ENCODE results near the gene GAPDH.

DNA sequence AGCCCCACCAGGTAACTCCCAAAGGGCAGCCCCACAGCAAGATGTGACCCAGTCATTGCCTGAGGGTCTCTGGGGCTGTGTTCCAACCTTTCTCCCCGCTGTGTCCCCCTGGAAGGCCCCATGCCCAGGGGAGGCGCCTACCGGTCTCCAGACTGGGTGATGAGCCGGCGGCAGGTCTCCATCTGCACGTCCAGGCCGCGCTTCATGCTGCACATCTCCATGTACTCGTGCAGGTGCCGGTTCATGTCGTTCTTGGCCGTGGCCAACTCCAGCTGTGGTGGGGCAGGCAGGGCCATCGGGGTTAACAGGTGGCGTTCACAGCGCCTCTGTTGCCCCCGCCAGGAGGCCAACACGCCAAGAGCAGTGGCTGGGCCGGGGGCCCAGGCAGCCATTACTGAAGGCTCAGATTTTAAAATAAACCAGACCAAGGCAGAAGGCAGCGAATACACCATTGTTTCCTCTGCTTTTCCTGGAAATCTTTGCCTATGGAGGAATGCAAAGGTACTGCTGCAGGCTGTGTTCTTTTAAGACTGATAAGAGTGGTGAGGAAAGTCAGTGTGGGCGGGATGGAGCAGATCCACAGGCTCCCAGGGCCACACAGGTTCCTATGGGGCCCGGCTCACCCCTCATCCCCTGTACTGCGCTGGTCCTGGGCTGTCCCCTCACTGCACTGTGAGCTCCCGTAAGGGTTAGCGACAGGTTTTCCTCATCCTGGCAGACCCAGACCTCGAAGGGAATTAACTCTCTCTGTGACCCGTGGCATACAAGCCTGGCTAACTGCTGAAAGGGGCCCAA, 7.3 kb downstream of the GAPDH start:
- TF ChIP-seq, protein P1, sequence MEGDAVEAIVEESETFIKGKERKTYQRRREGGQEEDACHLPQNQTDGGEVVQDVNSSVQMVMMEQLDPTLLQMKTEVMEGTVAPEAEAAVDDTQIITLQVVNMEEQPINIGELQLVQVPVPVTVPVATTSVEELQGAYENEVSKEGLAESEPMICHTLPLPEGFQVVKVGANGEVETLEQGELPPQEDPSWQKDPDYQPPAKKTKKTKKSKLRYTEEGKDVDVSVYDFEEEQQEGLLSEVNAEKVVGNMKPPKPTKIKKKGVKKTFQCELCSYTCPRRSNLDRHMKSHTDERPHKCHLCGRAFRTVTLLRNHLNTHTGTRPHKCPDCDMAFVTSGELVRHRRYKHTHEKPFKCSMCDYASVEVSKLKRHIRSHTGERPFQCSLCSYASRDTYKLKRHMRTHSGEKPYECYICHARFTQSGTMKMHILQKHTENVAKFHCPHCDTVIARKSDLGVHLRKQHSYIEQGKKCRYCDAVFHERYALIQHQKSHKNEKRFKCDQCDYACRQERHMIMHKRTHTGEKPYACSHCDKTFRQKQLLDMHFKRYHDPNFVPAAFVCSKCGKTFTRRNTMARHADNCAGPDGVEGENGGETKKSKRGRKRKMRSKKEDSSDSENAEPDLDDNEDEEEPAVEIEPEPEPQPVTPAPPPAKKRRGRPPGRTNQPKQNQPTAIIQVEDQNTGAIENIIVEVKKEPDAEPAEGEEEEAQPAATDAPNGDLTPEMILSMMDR (IDR thresholded peaks at IDR 0.05): no peak
- TF ChIP-seq POLR2A (IDR thresholded peaks at IDR 0.05): no peak
- TF ChIP-seq POLR2AphosphoS5 (IDR thresholded peaks at IDR 0.05): no peak
- no peak for TF ChIP-seq EP300 (IDR thresholded peaks at IDR 0.05)

All from stomach (tissue), 4 donors.